HL-60 (cell line): ENCODE results near the gene TLR3.

Source experiments
- DNase-seq, 2 experiments: peaks; one replicate each; pipeline ENCODE4 v3.0.0-alpha.2; 2010 to 2020; ENCODE audit warnings: low read depth in 1 of 2, low spot score in 1 of 2
- H3K27ac ChIP-seq: fragments of 250-450 bp; sonication (Bioruptor Pico); replicated peaks from 2 replicates; pipeline ENCODE4 v1.5.1; 2020; ENCODE audit warnings: mild to moderate bottlenecking, moderate library complexity
- H3K27me3 ChIP-seq: fragments of 250-450 bp; sonication (Bioruptor Pico); 2 replicates; pipeline ENCODE4 v1.5.1; 2021; ENCODE audit warnings: mild to moderate bottlenecking, moderate library complexity; ENCODE audit not compliant: insufficient read depth, poor library complexity, severe bottlenecking
- H3K4me3 ChIP-seq: replicated peaks from 2 replicates; pipeline ENCODE4 v1.5.1; 2011; ENCODE audit warnings: mild to moderate bottlenecking, control low read depth, low read length; ENCODE audit not compliant: insufficient read depth
- CTCF ChIP-seq: IDR thresholded peaks from one replicate; pipeline ENCODE4 v1.5.1; 2011; ENCODE audit warnings: low read length, control low read depth, inconsistent platforms; ENCODE audit not compliant: insufficient read depth
- GABPA ChIP-seq: IDR thresholded peaks from 2 replicates; pipeline ENCODE4 v1.6.1; 2012; ENCODE audit warnings: low read depth
- POLR2AphosphoS5 ChIP-seq: IDR thresholded peaks from 2 replicates; pipeline ENCODE4 v1.6.1; 2012; ENCODE audit warnings: low read depth
- REST ChIP-seq: IDR thresholded peaks from 2 replicates; pipeline ENCODE4 v1.6.1; 2012; ENCODE audit warnings: low read depth; ENCODE audit not compliant: insufficient replicate concordance
- SPI1 ChIP-seq: IDR thresholded peaks from 2 replicates; pipeline ENCODE4 v1.6.1; 2012; ENCODE audit warnings: low read depth, mild to moderate bottlenecking, borderline replicate concordance

Gene TLR3

GRCh38 chr4:186109245-186109644 is 40.3 kb downstream of the TLR3 start:
- Histone ChIP-seq H3K27me3 (peaks cover 21% of the 10 kb centered on the region), H3K4me3 (no peak overlapping the region), H3K27ac (no peak overlapping the region)
- no peak for TF ChIP-seq POLR2AphosphoS5
- TF ChIP-seq REST: no peak
- TF ChIP-seq CTCF: no peak
- TF ChIP-seq GABPA: no peak
- no peak for DNase-seq

GRCh38 chr4:186116697-186117096 is 47.7 kb downstream of the TLR3 start:
- Histone ChIP-seq H3K27ac (no peak overlapping the region), H3K4me3 (no peak overlapping the region), H3K27me3 (peaks cover 2% of the 10 kb centered on the region)
- TF ChIP-seq SPI1 (no peak), POLR2AphosphoS5 (no peak), REST (no peak), CTCF (no peak), GABPA (no peak)
- DNase-seq: no peak

GRCh38 chr4:186118582-186118981 is 49.6 kb downstream of the TLR3 start:
- no peak for DNase-seq
- H3K27me3 ChIP-seq: peaks cover 2% of the 10 kb centered on the region
- H3K27ac ChIP-seq: no peak overlapping the region
- no peak overlapping the region for H3K4me3 ChIP-seq
- TF ChIP-seq GABPA (no peak), SPI1 (no peak), REST (no peak), POLR2AphosphoS5 (no peak), CTCF (no peak)
